Panc1 (cell line): ENCODE measurements around the gene ACTRT2. TPM values are rescaled to one million over a fixed set of nuclear protein-coding genes. Genes with fewer than 3 reads are reported as not detected.

Experiments used
- ATAC-seq: fragments of 200-7000 bp; cut with Tn5 transposase; 2 replicates; pipeline ENCODE4 v1.9.1; 2020; ENCODE audit warnings: mild to moderate bottlenecking, moderate library complexity
- BruUV-seq: library from RNA; stranded (reverse); fragments of 400-500 nt; replicated peaks from 2 replicates; lab custom pipeline; 2021; lab: Mats Ljungman, UMichigan
- CTCF ChIA-PET: fragments of 300-600 bp; sonication (Branson Sonifier 250); formaldehyde crosslinking; loops from one replicate; lab custom pipeline; 2022; ENCODE audit warnings: antibody characterized with exemption; lab: Charles Lee
- POLR2A ChIA-PET: fragments of 300-600 bp; sonication (Branson Sonifier 250); formaldehyde crosslinking; loops from one replicate; lab custom pipeline; 2022; ENCODE audit warnings: antibody characterized with exemption; lab: Charles Lee
- DNase-seq: peaks from one replicate; pipeline ENCODE4 v3.0.0-alpha.2; 2010; ENCODE audit warnings: low read depth, low spot score
- H3K27ac ChIP-seq: 2 replicates; pipeline ENCODE4 v1.5.1; 2011; ENCODE audit warnings: mild to moderate bottlenecking, low read length, inconsistent platforms
- H3K27me3 ChIP-seq: fragments of 200-500 bp; sonication (Bioruptor generic); 2 replicates; pipeline ENCODE4 v1.6.0; 2014; ENCODE audit warnings: low read length, inconsistent platforms; ENCODE audit not compliant: control insufficient read depth, insufficient read depth
- H3K36me3 ChIP-seq: fragments of 200-500 bp; sonication (Bioruptor generic); 2 replicates; pipeline ENCODE4 v1.5.1; 2014; ENCODE audit warnings: inconsistent platforms, mild to moderate bottlenecking, low read length, moderate library complexity; ENCODE audit not compliant: control insufficient read depth, insufficient read depth
- H3K4me1 ChIP-seq: 2 replicates; pipeline ENCODE4 v1.5.1; 2011; ENCODE audit warnings: inconsistent platforms, mild to moderate bottlenecking, low read length, moderate library complexity; ENCODE audit not compliant: control insufficient read depth, insufficient read depth
- H3K4me3 ChIP-seq, 2 experiments: 2 replicates each; pipeline ENCODE4 v1.5.1; 2011 to 2012; ENCODE audit warnings: low read depth in 2 of 2, low read length in 2 of 2, mild to moderate bottlenecking in 2 of 2, inconsistent platforms in 1 of 2, moderate library complexity in 1 of 2
- H3K9me3 ChIP-seq: fragments of 200-500 bp; sonication (Bioruptor generic); 2 replicates; pipeline ENCODE4 v1.5.1; 2014; ENCODE audit warnings: low read depth, mild to moderate bottlenecking, inconsistent platforms, low read length, moderate library complexity; ENCODE audit not compliant: control insufficient read depth, insufficient read depth
- CTCF ChIP-seq: fragments of 450-650 bp; IDR thresholded peaks from 2 replicates; pipeline ENCODE4 v1.5.1; 2017; ENCODE audit warnings: mild to moderate bottlenecking
- POLR2AphosphoS5 ChIP-seq: IDR thresholded peaks from 2 replicates; pipeline ENCODE4 v1.6.1; 2012; ENCODE audit warnings: mild to moderate bottlenecking, low read depth, low read length, moderate library complexity
- REST ChIP-seq, 2 experiments: IDR thresholded peaks; 2 replicates each; pipeline ENCODE4 v1.6.1; 2011 to 2012; ENCODE audit warnings: low read depth in 2 of 2, control low read depth in 1 of 2, low read length in 1 of 2, mild to moderate bottlenecking in 1 of 2, moderate library complexity in 1 of 2; ENCODE audit not compliant: insufficient read depth in 1 of 2
- SIN3A ChIP-seq: IDR thresholded peaks from 2 replicates; pipeline ENCODE4 v1.6.1; 2012; ENCODE audit warnings: low read depth, mild to moderate bottlenecking, low read length, moderate library complexity, borderline replicate concordance; ENCODE audit not compliant: insufficient read depth
- TCF7L2 ChIP-seq: IDR thresholded peaks from 2 replicates; pipeline ENCODE4 v1.6.1; 2011; ENCODE audit warnings: mild to moderate bottlenecking, low read depth, low read length, inconsistent platforms
- in situ Hi-C: cut with HindIII; loops from 2 replicates; pipeline ENCODE4 v1.10.0; 2016; ENCODE audit warnings: low sequenced_read_pairs, low pct_unique_long_range_greater_than_20kb
- intact Hi-C: fragments of 100-400 bp; cut with micrococcal nuclease; formaldehyde crosslinking; loops from one replicate; pipeline ENCODE4 v1.10.0; 2022; ENCODE audit not compliant: unreplicated experiment
- total RNA-seq: library from RNA; stranded (reverse); gene quantifications from one replicate; pipeline ENCODE4 v1.2.1, GENCODE V29; 2021; ENCODE audit not compliant: unreplicated experiment

ACTRT2 gene
- total RNA-seq, 1 experiment from 2014 or later, result not detected

- intact Hi-C loops, result no loop called here
- in situ Hi-C loops, result no loop called here
- H3K27ac ChIP-seq, result no peak overlapping the region
- no peaks in the 10 kb centered on the region for H3K4me1 ChIP-seq
- DNase-seq, result no peak
- ATAC-seq, result no peak
- TF ChIP-seq POLR2AphosphoS5 (no peak), REST (IDR thresholded peaks at IDR 0.05; ENCODE audit: insufficient read depth in 1 of 2, low read depth in 2 of 2, low read length in 1 of 2) (no peak), TCF7L2 (no peak), CTCF (no peak)
- H3K9me3 ChIP-seq, result no peaks in the 10 kb centered on the region
- H3K4me3 ChIP-seq, result no peak overlapping the region
- ChIA-PET POLR2A (no interaction called here), CTCF (interaction anchor here (0.7 kb wide), 1 partner anchor 29 kb away, joined by 3 read pairs; no protein-coding TSS in a partner anchor)
- no peaks in the 10 kb centered on the region for H3K36me3 ChIP-seq
- BruUV-seq, result no TSS peak
- no peaks in the 10 kb centered on the region for H3K27me3 ChIP-seq
Measured at GRCh38 chr1:2975466-2976179, 45.6 kb upstream of the ACTRT2 start.

- no peak for TF ChIP-seq SIN3A
- TF ChIP-seq REST (IDR thresholded peaks at IDR 0.05; ENCODE audit: insufficient read depth in 1 of 2, low read depth in 2 of 2, low read length in 1 of 2), result no peak
- TF ChIP-seq TCF7L2, result no peak
- no peak for TF ChIP-seq POLR2AphosphoS5
- no peak for TF ChIP-seq CTCF
- no peak for ATAC-seq
- no peaks in the 10 kb centered on the region for H3K36me3 ChIP-seq
- no peak overlapping the region for H3K27ac ChIP-seq
- no peak overlapping the region for H3K4me3 ChIP-seq
- ChIA-PET CTCF (no interaction called here), POLR2A (no interaction called here)
- no peaks in the 10 kb centered on the region for H3K4me1 ChIP-seq
- intact Hi-C loops, result no loop called here
- no TSS peak for BruUV-seq
- H3K27me3 ChIP-seq, result no peaks in the 10 kb centered on the region
- DNase-seq, result no peak
- in situ Hi-C loops, result no loop called here
- no peaks in the 10 kb centered on the region for H3K9me3 ChIP-seq
Measured at GRCh38 chr1:2976180-2976562, 45.1 kb upstream of the ACTRT2 start.
